K562 (cell line): ENCODE measurements around the gene PHKA2. TPM values are rescaled to one million over a fixed set of nuclear protein-coding genes. Genes with fewer than 3 reads are reported as not detected.

Source experiments
- ATAC-seq: fragments of 200-7000 bp; cut with Tn5 transposase; 3 replicates; pipeline ENCODE4 v1.9.1; 2020; ENCODE audit warnings: moderate library complexity
- BruUV-seq: library from RNA; stranded (reverse); fragments of 400-500 nt; replicated peaks from 2 replicates; lab custom pipeline; 2021; lab: Mats Ljungman, UMichigan
- CTCF ChIA-PET: fragments of 300-600 bp; formaldehyde crosslinking; extraction: SDS; loops from one replicate; lab custom pipeline; 2021; ENCODE audit warnings: low intra/inter-chr PET ratio; lab: Yijun Ruan, JAX
- POLR2A ChIA-PET: fragments of 300-600, 350-650 bp; sonication (Branson Sonifier 250); formaldehyde crosslinking; extraction: SDS; loops from one replicate; lab custom pipeline; 2021; ENCODE audit warnings: antibody characterized with exemption, inconsistent platforms; lab: Yijun Ruan, JAX
- DNase-seq, 4 experiments: peaks; one replicate each; pipeline versions ENCODE4 v3.0.0 to v3.0.0-alpha.2; 2011 to 2018; ENCODE audit warnings: low spot score in 3 of 4, mixed read lengths in 3 of 4; ENCODE audit errors: extremely low read depth in 1 of 4
- FAIRE-seq: peaks from 2 replicates; lab custom pipeline; 2011; peaks lifted over from hg19 to GRCh38; lab: Jason Lieb, UNC
- H2AFZ ChIP-seq: 2 replicates; pipeline ENCODE4 v1.6.0; 2011; ENCODE audit warnings: low read depth, low read length, control low read depth, inconsistent platforms
- H3K27ac ChIP-seq: fragments of 200-600 bp; 3 replicates; pipeline ENCODE4 v1.8.0; 2011; ENCODE audit warnings: low read depth, mild to moderate bottlenecking, control low read depth, inconsistent platforms, low read length, moderate library complexity, mixed read lengths; ENCODE audit errors: extremely low read depth
- H3K27me3 ChIP-seq, 2 experiments: fragments of 300-600 bp in 1 of 2; 2 replicates in 1 of 2; 3 replicates in 1 of 2; pipeline versions ENCODE4 v1.6.0 to v1.8.0; 2011; ENCODE audit warnings: inconsistent platforms in 2 of 2, low read length in 2 of 2, mild to moderate bottlenecking in 1 of 2, mixed read lengths in 1 of 2, moderate library complexity in 1 of 2; ENCODE audit not compliant: control insufficient read depth in 2 of 2, insufficient read depth in 2 of 2
- H3K36me3 ChIP-seq: fragments of 300-600 bp; 3 replicates; pipeline ENCODE4 v1.8.0; 2011; ENCODE audit warnings: mild to moderate bottlenecking, low read length, inconsistent platforms; ENCODE audit not compliant: control insufficient read depth, insufficient read depth
- H3K4me1 ChIP-seq, 2 experiments: fragments of 200-600 bp in 1 of 2; replicated peaks in 1 of 2; 2 replicates in 1 of 2; 3 replicates in 1 of 2; pipeline versions ENCODE4 v1.5.1 to v1.8.0; 2011; ENCODE audit warnings: inconsistent platforms in 2 of 2, low read length in 2 of 2, mild to moderate bottlenecking in 1 of 2, mixed read lengths in 1 of 2, moderate library complexity in 1 of 2; ENCODE audit not compliant: control insufficient read depth in 2 of 2, insufficient read depth in 2 of 2
- H3K4me2 ChIP-seq: 2 replicates; pipeline ENCODE4 v1.6.1; 2011; ENCODE audit warnings: low read length, control low read depth, inconsistent platforms, mixed read lengths; ENCODE audit not compliant: insufficient read depth
- H3K4me3 ChIP-seq: fragments of 200-600 bp; sonication (generic), shearing (Covaris generic); 2 replicates; pipeline ENCODE4 v1.5.1; 2016; ENCODE audit warnings: control low read depth, inconsistent platforms
- H3K79me2 ChIP-seq: fragments of 200-600 bp; 3 replicates; pipeline ENCODE4 v1.8.0; 2011; ENCODE audit warnings: low read length, inconsistent platforms; ENCODE audit not compliant: control insufficient read depth, insufficient read depth
- H3K9ac ChIP-seq, 2 experiments: 2 replicates each; pipeline versions ENCODE4 v1.6.0 to v1.6.1; 2011; ENCODE audit warnings: low read depth in 2 of 2, low read length in 2 of 2, control low read depth in 1 of 2, inconsistent platforms in 1 of 2, mild to moderate bottlenecking in 1 of 2, mixed read lengths in 1 of 2; ENCODE audit not compliant: insufficient read depth in 1 of 2
- H3K9me1 ChIP-seq: one replicate; pipeline ENCODE4 v1.6.0; 2011; ENCODE audit warnings: inconsistent platforms, mild to moderate bottlenecking, low read length, moderate library complexity; ENCODE audit not compliant: control insufficient read depth, insufficient read depth
- H3K9me3 ChIP-seq: replicated peaks from 2 replicates; pipeline ENCODE4 v1.5.1; 2011; ENCODE audit warnings: low read depth, low read length, inconsistent platforms; ENCODE audit not compliant: control insufficient read depth, insufficient read depth
- H4K20me1 ChIP-seq: replicated peaks from 2 replicates; pipeline ENCODE4 v1.6.1; 2011; ENCODE audit warnings: low read length, inconsistent platforms, mixed read lengths; ENCODE audit not compliant: control insufficient read depth, insufficient read depth
- DMBX1 ChIP-seq: fragments of 250-450 bp; sonication (Bioruptor Pico); IDR thresholded peaks from 2 replicates; pipeline ENCODE4 v1.8.0; 2022; ENCODE audit warnings: inconsistent platforms, mild to moderate bottlenecking, moderate library complexity, borderline replicate concordance
- NEUROD1 ChIP-seq: fragments of 150-350 bp; IDR thresholded peaks from 2 replicates; pipeline ENCODE4 v1.6.1; 2014; ENCODE audit warnings: borderline replicate concordance, low read length, low read depth; ENCODE audit not compliant: partially characterized antibody
- ZNF133 ChIP-seq: fragments of 250-450 bp; sonication (Bioruptor Pico); IDR thresholded peaks from 2 replicates; pipeline ENCODE4 v1.4.0; 2020; ENCODE audit warnings: mild to moderate bottlenecking
- WGBS: fragments of 100-300 bp; shearing (Covaris generic); methylation state at CpG from one replicate; pipeline ENCODE4 v1.1.6; 2016; ENCODE audit warnings: low coverage, mixed read lengths; ENCODE audit not compliant: insufficient coverage; ENCODE audit errors: missing lambda C conversion rate; 5-methylcytosine and 5-hydroxymethylcytosine counted together
- in situ Hi-C: fragments of 300-500 bp; cut with MboI; formaldehyde crosslinking; loops from 4 replicates; pipeline ENCODE4 v1.15.0; 2018; ENCODE audit warnings: inconsistent platforms, mixed read lengths
- intact Hi-C: fragments of 100-400 bp; cut with micrococcal nuclease; formaldehyde crosslinking; loops from 2 replicates; pipeline ENCODE4 v1.14.2; 2022
- polyA plus RNA-seq, 8 experiments: library from polyadenylated mRNA; depleted of rRNA in 4 of 8; stranded (reverse) in 5 of 8; unstranded in 3 of 8; fragments of >200 nt; fragmentation: Nextera tagmentation in 2 of 8; fragmentation: Illumina TruSeq in 1 of 8; extraction: Ambion mirVana in 2 of 8; extraction: Trizol in 1 of 8; gene quantifications; 2 replicates each; pipeline versions ENCODE4 v1.2.1 to v1.2.3, GENCODE V29; 2011 to 2014; ENCODE audit warnings: inconsistent platforms in 1 of 8, missing spikeins in 1 of 8
- total RNA-seq, 7 experiments: library from RNA; depleted of rRNA in 6 of 7; stranded (reverse); fragments of >200 nt in 6 of 7; fragmentation: Illumina TruSeq in 2 of 7; extraction: Trizol in 2 of 7; gene quantifications; 2 replicates each; pipeline versions ENCODE4 v1.2.1 to v1.2.3, GENCODE V29; 2011 to 2021; ENCODE audit warnings: low replicate concordance in 1 of 7

Gene PHKA2
- total and polyA plus RNA-seq, 9 of the 15 experiments (the other 6 are each of a cell fraction or from before 2014, with no cell fraction given), result 2.8 to 33.1 (median 20.3) TPM

DNA sequence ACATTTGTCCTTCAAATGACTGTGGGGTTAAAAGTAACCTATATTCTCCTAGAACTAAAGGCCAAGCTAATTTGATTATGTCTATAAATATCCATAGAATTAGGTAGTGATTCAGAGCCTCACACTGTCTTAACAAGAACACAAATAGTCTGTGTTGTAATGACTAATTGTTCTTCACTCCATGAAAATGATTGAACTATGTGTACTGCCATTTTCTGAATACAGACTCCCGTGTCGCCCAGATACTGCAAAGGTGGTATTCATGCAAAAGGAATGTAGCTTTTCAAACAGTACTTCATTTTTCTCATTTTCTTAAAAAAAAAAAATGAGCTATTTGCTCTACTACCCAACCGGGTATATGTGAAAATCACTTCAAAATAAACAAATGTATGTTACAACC is 11.3 kb upstream of the PHKA2 start:
- DNase-seq (no peak), FAIRE-seq (no peak), ATAC-seq (no peak)
- Histone ChIP-seq H3K9me3 (no peaks in the 10 kb centered on the region), H3K9ac (no peak overlapping the region), H3K27me3 (no peaks in the 10 kb centered on the region; a peak in 1 of 5 replicates), H3K27ac (no peak overlapping the region), H3K36me3 (no peaks in the 10 kb centered on the region), H2AFZ (no peak overlapping the region), H4K20me1 (no peaks in the 10 kb centered on the region), H3K4me2 (no peak overlapping the region), H3K4me3 (no peak overlapping the region), H3K9me1 (no peaks in the 10 kb centered on the region), H3K79me2 (no peaks in the 10 kb centered on the region), H3K4me1 (no peaks in the 10 kb centered on the region)
- CTCF ChIA-PET, result no interaction called here
- BruUV-seq, result no TSS peak
- POLR2A ChIA-PET, result interaction anchor here (1.1 kb wide), 1 partner anchor 13 kb away, joined by 5 read pairs; no protein-coding TSS in a partner anchor
- in situ Hi-C loops (no loop called here), intact Hi-C loops (no loop called here)
- no peak for TF ChIP-seq NEUROD1
- 0% methylated on average over 3 of the region's 3 CpGs for WGBS

DNA sequence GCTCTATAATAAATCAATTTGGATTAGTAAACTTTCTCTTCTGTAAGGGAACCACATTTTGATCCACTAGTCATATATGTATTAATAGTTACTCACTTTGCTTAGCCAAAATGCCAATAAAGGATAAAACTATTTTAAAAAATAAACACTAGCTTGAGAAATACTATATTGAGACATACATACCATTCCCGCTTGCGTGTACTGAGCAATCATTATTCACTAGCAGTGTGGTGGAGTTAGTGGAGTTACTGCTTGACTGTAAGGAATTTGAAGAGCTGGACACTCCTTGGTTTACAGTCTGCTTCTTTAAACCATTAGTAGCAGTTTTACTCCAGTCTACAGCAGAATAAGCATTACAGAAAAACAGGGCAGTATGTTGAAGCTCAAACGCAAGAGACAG is 10.8 kb upstream of the PHKA2 start:
- Histone ChIP-seq H3K79me2 (no peaks in the 10 kb centered on the region), H3K4me3 (no peak overlapping the region), H4K20me1 (no peaks in the 10 kb centered on the region), H3K9ac (no peak overlapping the region), H3K27ac (no peak overlapping the region), H3K9me1 (no peaks in the 10 kb centered on the region), H3K27me3 (no peaks in the 10 kb centered on the region; a peak in 1 of 5 replicates), H3K4me1 (no peaks in the 10 kb centered on the region), H3K4me2 (no peak overlapping the region), H2AFZ (no peak overlapping the region), H3K9me3 (no peaks in the 10 kb centered on the region), H3K36me3 (no peaks in the 10 kb centered on the region)
- ChIA-PET CTCF (no interaction called here), POLR2A (interaction anchor here (1.1 kb wide), 1 partner anchor 13 kb away, joined by 5 read pairs; no protein-coding TSS in a partner anchor)
- no peak for ATAC-seq
- no peak for TF ChIP-seq DMBX1 (CRISPR knock-in tag)
- no peak for TF ChIP-seq ZNF133 (CRISPR knock-in tag)
- FAIRE-seq, result no peak
- in situ Hi-C loops (no loop called here), intact Hi-C loops (no loop called here)
- BruUV-seq, result no TSS peak
- DNase-seq, result no peak
- 19% methylated on average over 3 of the region's 3 CpGs for WGBS
